Nephron (organoid): ENCODE data around the gene RNH1.
A peak's percentile ranks its signal among the peaks of the same experiment; 100 is the strongest.

Experiments
- H3K27ac Mint-ChIP-seq, 3 experiments: 2 replicates each; pipeline ENCODE4 v1.8.0; 2020; ENCODE audit warnings: mixed read lengths in 3 of 3, mild to moderate bottlenecking in 2 of 3, moderate library complexity in 1 of 3
- H3K27me3 Mint-ChIP-seq: 2 replicates; pipeline ENCODE4 v1.8.0; 2021; ENCODE audit warnings: low read depth, mild to moderate bottlenecking, moderate library complexity, mixed read lengths
- H3K36me3 Mint-ChIP-seq: 2 replicates; pipeline ENCODE4 v1.8.0; 2020; ENCODE audit warnings: low read depth, mixed read lengths
- H3K4me1 Mint-ChIP-seq: 2 replicates; pipeline ENCODE4 v1.8.0; 2020; ENCODE audit warnings: mixed read lengths
- H3K4me3 Mint-ChIP-seq, 3 experiments: 2 replicates each; pipeline ENCODE4 v1.8.0; 2020; ENCODE audit warnings: mild to moderate bottlenecking in 3 of 3, mixed read lengths in 3 of 3, moderate library complexity in 2 of 3
- H3K9me3 Mint-ChIP-seq: 2 replicates; pipeline ENCODE4 v1.8.0; 2020; ENCODE audit warnings: mixed read lengths
- CTCF ChIP-seq, 3 experiments: fragments of 200-600 bp; sonication (generic); IDR thresholded peaks; one replicate each; pipeline ENCODE4 v1.5.0; 2021; ENCODE audit warnings: antibody characterized with exemption in 3 of 3; ENCODE audit not compliant: unreplicated experiment in 3 of 3

Gene RNH1

GRCh38 chr11:553083-553987 is 46.3 kb upstream of the RNH1 start:
- H3K36me3 Mint-ChIP-seq = no peaks in the 10 kb centered on the region
- no peaks in the 10 kb centered on the region for H3K9me3 Mint-ChIP-seq
- no peak overlapping the region for H3K27ac Mint-ChIP-seq
- no peaks in the 10 kb centered on the region for H3K4me1 Mint-ChIP-seq
- TF ChIP-seq CTCF (IDR thresholded peaks at IDR 0.05; ENCODE audit: unreplicated experiment in 3 of 3) = no peak
- peak overlapping the region in 2 of 3 experiments; percentile 34 to 56 for H3K4me3 Mint-ChIP-seq
- peaks cover 43% of the 10 kb centered on the region for H3K27me3 Mint-ChIP-seq

- H3K4me1 Mint-ChIP-seq = no peaks in the 10 kb centered on the region
- H3K27me3 Mint-ChIP-seq = peaks cover 27% of the 10 kb centered on the region
- no peak for TF ChIP-seq CTCF (IDR thresholded peaks at IDR 0.05; ENCODE audit: unreplicated experiment in 3 of 3)
- H3K27ac Mint-ChIP-seq = no peak overlapping the region
- H3K9me3 Mint-ChIP-seq = no peaks in the 10 kb centered on the region
- H3K36me3 Mint-ChIP-seq = no peaks in the 10 kb centered on the region
- no peak overlapping the region for H3K4me3 Mint-ChIP-seq
These were observed 44.6 kb upstream of the RNH1 start for GRCh38 chr11:551596-551995.

GRCh38 chr11:551131-551530 is 44.1 kb upstream of the RNH1 start:
- Mint-ChIP-seq H3K4me3 (no peak overlapping the region), H3K36me3 (no peaks in the 10 kb centered on the region), H3K9me3 (no peaks in the 10 kb centered on the region), H3K27ac (no peak overlapping the region), H3K4me1 (no peaks in the 10 kb centered on the region), H3K27me3 (peaks cover 26% of the 10 kb centered on the region)
- TF ChIP-seq CTCF (IDR thresholded peaks at IDR 0.05; ENCODE audit: unreplicated experiment in 3 of 3) = no peak

- Mint-ChIP-seq H3K27me3 (peaks cover 24% of the 10 kb centered on the region), H3K4me1 (no peaks in the 10 kb centered on the region), H3K27ac (no peak overlapping the region), H3K4me3 (no peak overlapping the region), H3K9me3 (no peaks in the 10 kb centered on the region), H3K36me3 (no peaks in the 10 kb centered on the region)
- no peak for TF ChIP-seq CTCF (IDR thresholded peaks at IDR 0.05; ENCODE audit: unreplicated experiment in 3 of 3)
These were observed 43.7 kb upstream of the RNH1 start for GRCh38 chr11:550746-551085.

GRCh38 chr11:550021-550745 is 43.1 kb upstream of the RNH1 start:
- H3K4me3 Mint-ChIP-seq = no peak overlapping the region
- H3K9me3 Mint-ChIP-seq = no peaks in the 10 kb centered on the region
- TF ChIP-seq CTCF (IDR thresholded peaks at IDR 0.05; ENCODE audit: unreplicated experiment in 3 of 3) = no peak
- H3K36me3 Mint-ChIP-seq = no peaks in the 10 kb centered on the region
- peaks cover 24% of the 10 kb centered on the region for H3K27me3 Mint-ChIP-seq
- no peak overlapping the region for H3K27ac Mint-ChIP-seq
- H3K4me1 Mint-ChIP-seq = no peaks in the 10 kb centered on the region
